NB4 (cell line): ENCODE data around the gene MED14.

Source experiments
- MYC ChIP-seq: IDR thresholded peaks from 2 replicates; pipeline ENCODE4 v1.6.1; 2011; ENCODE audit warnings: low read depth, low read length
- POLR2A ChIP-seq: IDR thresholded peaks from 2 replicates; pipeline ENCODE4 v1.6.1; 2011; ENCODE audit warnings: mild to moderate bottlenecking; ENCODE audit not compliant: insufficient read length; ENCODE audit errors: extremely low read depth
- TF ChIP-seq, protein P1 (sequence below): IDR thresholded peaks from one replicate; pipeline ENCODE4 v1.5.1; 2012; ENCODE audit warnings: low read depth, low read length

DNA sequence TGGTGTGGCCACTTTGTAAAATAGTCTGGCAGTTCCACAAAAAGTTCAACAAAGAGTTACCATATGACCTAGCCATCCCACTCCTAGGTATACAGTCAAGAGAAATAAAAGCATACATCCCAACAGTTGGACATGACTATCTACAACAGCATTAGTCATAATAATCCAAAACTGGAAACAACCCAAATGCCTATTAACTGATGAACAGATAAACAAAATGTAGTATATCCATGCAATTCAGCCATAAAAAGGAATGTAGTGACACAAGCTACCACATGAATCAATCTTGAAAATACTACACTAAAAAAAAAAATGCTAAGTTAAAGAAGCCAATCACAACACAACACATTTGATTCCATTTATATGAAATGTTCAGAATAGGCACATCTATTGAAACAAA, 16.1 kb downstream of the MED14 start:
- TF ChIP-seq POLR2A = no peak
- TF ChIP-seq, protein P1, sequence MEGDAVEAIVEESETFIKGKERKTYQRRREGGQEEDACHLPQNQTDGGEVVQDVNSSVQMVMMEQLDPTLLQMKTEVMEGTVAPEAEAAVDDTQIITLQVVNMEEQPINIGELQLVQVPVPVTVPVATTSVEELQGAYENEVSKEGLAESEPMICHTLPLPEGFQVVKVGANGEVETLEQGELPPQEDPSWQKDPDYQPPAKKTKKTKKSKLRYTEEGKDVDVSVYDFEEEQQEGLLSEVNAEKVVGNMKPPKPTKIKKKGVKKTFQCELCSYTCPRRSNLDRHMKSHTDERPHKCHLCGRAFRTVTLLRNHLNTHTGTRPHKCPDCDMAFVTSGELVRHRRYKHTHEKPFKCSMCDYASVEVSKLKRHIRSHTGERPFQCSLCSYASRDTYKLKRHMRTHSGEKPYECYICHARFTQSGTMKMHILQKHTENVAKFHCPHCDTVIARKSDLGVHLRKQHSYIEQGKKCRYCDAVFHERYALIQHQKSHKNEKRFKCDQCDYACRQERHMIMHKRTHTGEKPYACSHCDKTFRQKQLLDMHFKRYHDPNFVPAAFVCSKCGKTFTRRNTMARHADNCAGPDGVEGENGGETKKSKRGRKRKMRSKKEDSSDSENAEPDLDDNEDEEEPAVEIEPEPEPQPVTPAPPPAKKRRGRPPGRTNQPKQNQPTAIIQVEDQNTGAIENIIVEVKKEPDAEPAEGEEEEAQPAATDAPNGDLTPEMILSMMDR = no peak
- TF ChIP-seq MYC = no peak
